SH-SY5Y (cell line): ENCODE results near the gene RO60.

Experiments used
- GATA2 ChIP-seq: IDR thresholded peaks from 2 replicates; pipeline ENCODE4 v1.6.1; 2011; ENCODE audit warnings: mild to moderate bottlenecking, low read depth, low read length
- GATA3 ChIP-seq: IDR thresholded peaks from 2 replicates; pipeline ENCODE4 v1.6.1; 2011; ENCODE audit warnings: low read depth, mild to moderate bottlenecking, low read length, moderate library complexity

DNA sequence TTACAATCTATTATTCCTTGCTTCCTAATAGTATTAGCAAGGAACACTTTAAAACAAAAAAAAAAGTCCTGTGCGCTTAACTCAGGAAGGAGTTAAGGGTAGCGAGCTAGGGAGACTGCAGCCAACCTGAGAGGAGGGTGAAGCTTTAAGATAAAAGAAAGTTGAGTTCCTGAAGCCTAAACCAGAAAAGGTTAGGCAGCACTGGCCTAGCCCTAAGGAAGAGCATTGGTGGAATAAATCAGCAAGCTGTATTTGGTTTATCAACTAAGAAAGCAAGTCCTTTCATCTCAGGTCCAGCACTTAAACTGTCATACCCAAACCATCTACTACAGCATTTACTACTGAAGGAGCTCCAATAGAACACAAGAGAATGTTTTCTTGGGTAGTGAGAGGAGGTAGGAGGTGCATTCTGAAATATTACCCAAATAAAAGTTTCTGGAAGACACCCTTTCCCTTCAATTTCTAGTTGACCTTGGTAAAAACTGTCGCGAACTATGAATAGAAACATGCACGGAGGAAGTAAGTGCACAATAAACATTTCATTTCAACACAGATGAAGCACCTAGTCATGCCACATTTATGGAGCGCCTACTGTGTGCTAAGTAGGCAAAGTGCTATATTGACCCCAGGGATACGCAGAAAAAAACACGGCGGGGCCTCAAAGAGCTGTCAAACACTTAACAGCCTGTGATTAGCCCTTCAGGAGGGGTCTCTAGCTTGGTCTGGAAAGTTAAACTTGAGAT lies 44.5 kb downstream of the RO60 start:
- TF ChIP-seq GATA3 (no peak), GATA2 (no peak)
